WERI-Rb-1 (cell line): Measurements from ENCODE around the gene CDH4.

ENCODE experiments used
- DNase-seq: peaks from one replicate; pipeline ENCODE4 v3.0.0-alpha.2; 2020
- H3K27ac ChIP-seq: fragments of 250-450 bp; sonication (Bioruptor Pico); 2 replicates; pipeline ENCODE4 v1.5.1; 2020; ENCODE audit warnings: mild to moderate bottlenecking, moderate library complexity
- H3K27me3 ChIP-seq: fragments of 250-450 bp; sonication (Bioruptor Pico); 2 replicates; pipeline ENCODE4 v1.5.1; 2021; ENCODE audit warnings: mild to moderate bottlenecking, low read depth, moderate library complexity; ENCODE audit not compliant: insufficient read depth, severe bottlenecking
- H3K36me3 ChIP-seq: fragments of 250-450 bp; sonication (Bioruptor Pico); 2 replicates; pipeline ENCODE4 v1.5.1; 2020; ENCODE audit warnings: mild to moderate bottlenecking, moderate library complexity
- H3K4me3 ChIP-seq: 2 replicates; pipeline ENCODE4 v1.5.1; 2011; ENCODE audit warnings: low read depth, mild to moderate bottlenecking, control low read depth, low read length
- H3K9me3 ChIP-seq: fragments of 250-450 bp; sonication (Bioruptor Pico); 2 replicates; pipeline ENCODE4 v1.5.1; 2021; ENCODE audit warnings: mild to moderate bottlenecking, moderate library complexity; ENCODE audit not compliant: severe bottlenecking
- TF ChIP-seq, protein P1 (sequence below): IDR thresholded peaks from 2 replicates; pipeline ENCODE4 v1.5.1; 2011; ENCODE audit warnings: low read depth, mild to moderate bottlenecking, control low read depth, inconsistent platforms, low read length

The CDH4 gene

DNA sequence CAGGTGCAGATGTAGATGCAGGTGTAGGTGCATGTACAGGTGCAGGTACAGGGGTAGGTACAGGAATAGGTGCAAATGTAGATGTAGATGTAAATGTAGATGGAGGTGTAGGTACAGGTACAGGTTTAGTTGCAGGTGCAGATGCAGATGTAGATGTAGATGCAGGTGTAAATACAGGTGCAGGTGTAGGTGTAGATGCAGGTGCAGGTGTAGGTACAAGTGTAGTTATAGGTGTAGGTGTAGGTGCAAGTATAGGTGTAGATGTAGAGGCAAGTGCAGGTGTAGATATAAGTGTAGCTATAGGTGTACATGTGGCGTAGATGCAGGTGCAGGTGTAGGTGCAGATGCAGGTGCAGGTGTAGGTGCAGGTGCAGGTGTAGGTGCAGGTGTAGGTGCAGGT, 34.2 kb upstream of the CDH4 start:
- no peaks in the 10 kb centered on the region for H3K36me3 ChIP-seq
- peaks cover 4% of the 10 kb centered on the region for H3K9me3 ChIP-seq
- H3K27ac ChIP-seq: no peak overlapping the region
- peaks cover 46% of the 10 kb centered on the region for H3K27me3 ChIP-seq
- DNase-seq: no peak
- H3K4me3 ChIP-seq: no peak overlapping the region
- TF ChIP-seq, protein P1, sequence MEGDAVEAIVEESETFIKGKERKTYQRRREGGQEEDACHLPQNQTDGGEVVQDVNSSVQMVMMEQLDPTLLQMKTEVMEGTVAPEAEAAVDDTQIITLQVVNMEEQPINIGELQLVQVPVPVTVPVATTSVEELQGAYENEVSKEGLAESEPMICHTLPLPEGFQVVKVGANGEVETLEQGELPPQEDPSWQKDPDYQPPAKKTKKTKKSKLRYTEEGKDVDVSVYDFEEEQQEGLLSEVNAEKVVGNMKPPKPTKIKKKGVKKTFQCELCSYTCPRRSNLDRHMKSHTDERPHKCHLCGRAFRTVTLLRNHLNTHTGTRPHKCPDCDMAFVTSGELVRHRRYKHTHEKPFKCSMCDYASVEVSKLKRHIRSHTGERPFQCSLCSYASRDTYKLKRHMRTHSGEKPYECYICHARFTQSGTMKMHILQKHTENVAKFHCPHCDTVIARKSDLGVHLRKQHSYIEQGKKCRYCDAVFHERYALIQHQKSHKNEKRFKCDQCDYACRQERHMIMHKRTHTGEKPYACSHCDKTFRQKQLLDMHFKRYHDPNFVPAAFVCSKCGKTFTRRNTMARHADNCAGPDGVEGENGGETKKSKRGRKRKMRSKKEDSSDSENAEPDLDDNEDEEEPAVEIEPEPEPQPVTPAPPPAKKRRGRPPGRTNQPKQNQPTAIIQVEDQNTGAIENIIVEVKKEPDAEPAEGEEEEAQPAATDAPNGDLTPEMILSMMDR: no peak

DNA sequence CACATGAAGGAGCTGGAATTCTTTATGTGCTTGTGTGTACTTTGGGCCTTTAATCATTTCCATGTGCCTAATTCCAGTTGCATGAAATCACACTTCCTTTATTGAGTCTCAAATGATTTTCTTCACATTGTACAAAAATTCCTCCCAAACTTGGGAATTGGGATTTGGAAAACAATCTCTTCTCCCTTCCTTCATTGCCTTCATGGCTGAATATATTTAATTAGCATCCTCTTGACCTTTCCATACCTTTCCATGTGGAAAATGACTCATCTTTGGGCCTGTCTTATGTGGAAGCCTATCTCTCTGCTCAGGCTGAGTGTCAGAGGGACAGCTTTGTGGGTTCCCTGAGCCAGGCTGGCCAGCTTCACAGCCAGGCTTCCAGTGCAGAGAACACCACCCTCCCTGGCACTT, 33.0 kb upstream of the CDH4 start:
- no peak for DNase-seq
- Histone ChIP-seq H3K36me3 (no peaks in the 10 kb centered on the region), H3K9me3 (peaks cover 4% of the 10 kb centered on the region), H3K27ac (no peak overlapping the region), H3K4me3 (no peak overlapping the region), H3K27me3 (peaks cover 54% of the 10 kb centered on the region)
- TF ChIP-seq, protein P1: no peak

GRCh38 chr20:61220131-61220530, 31.9 kb upstream of the CDH4 start:
- Histone ChIP-seq H3K27me3 (peaks cover 60% of the 10 kb centered on the region), H3K9me3 (peaks cover 4% of the 10 kb centered on the region), H3K27ac (no peak overlapping the region), H3K36me3 (no peaks in the 10 kb centered on the region), H3K4me3 (no peak overlapping the region)
- DNase-seq: no peak
- TF ChIP-seq, protein P1: no peak

GRCh38 chr20:61220626-61221325, 31.3 kb upstream of the CDH4 start:
- Histone ChIP-seq H3K27ac (no peak overlapping the region), H3K27me3 (peaks cover 63% of the 10 kb centered on the region), H3K9me3 (peaks cover 4% of the 10 kb centered on the region), H3K4me3 (no peak overlapping the region), H3K36me3 (no peaks in the 10 kb centered on the region)
- no peak for DNase-seq
- TF ChIP-seq, protein P1: no peak

DNA sequence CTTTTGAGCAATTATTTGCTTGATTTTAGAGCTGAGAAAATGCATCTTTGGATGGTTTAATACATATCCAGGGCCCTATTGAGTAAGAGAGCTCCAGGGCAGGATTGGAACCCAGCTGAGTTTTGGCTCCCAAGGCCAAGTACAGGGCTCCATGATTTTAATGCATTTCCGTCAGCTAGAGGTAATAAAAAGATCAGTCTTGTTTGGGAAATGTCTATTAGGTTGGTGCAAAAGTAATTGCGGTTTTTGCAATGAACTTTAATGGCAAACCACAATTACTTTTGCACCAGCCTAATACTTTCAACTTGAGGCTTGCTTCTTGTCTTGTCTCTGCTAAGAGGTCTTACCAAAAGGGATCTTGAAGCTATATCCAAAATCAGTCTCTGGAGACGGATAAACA, 29.4 kb upstream of the CDH4 start:
- no peak for DNase-seq
- H3K4me3 ChIP-seq: no peak overlapping the region
- no peaks in the 10 kb centered on the region for H3K36me3 ChIP-seq
- peaks cover 2% of the 10 kb centered on the region for H3K9me3 ChIP-seq
- TF ChIP-seq, protein P1: no peak
- no peak overlapping the region for H3K27ac ChIP-seq
- H3K27me3 ChIP-seq: peaks cover 75% of the 10 kb centered on the region

DNA sequence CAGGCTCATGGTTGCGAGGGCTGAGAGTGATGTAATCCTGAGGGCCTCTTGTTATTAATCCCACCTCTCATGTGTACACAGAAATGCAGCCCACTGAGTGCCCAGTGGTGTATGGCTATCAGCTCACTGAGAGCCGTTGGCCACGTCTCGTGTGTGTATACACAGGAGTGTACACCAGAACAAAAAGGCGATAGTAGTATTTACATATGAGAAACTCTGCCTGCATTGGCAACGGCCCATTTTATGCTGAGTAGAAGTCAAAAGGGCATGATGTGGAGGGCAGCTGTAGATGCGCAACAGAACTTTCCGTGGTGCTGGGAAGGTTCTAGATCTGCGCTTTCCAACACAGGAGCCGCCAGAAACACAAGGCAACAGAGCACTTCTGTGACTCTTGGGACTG, 28.9 kb upstream of the CDH4 start:
- Histone ChIP-seq H3K36me3 (no peaks in the 10 kb centered on the region), H3K27ac (no peak overlapping the region), H3K9me3 (no peaks in the 10 kb centered on the region), H3K27me3 (peaks cover 79% of the 10 kb centered on the region), H3K4me3 (no peak overlapping the region)
- DNase-seq: no peak
- TF ChIP-seq, protein P1: no peak
